Stimulated activated CD4-positive, alpha-beta T cell treated with anti-CD3 and anti-CD28 coated beads, TNF-alpha, amount 100 ng/mL, for 48 hours (primary cell): ENCODE results near the gene EEA1.
"Not testable (repeated sequence)": the region's sequence is repeated elsewhere in the genome, so short reads cannot be mapped to it uniquely, and the experiment has no call there.

Experiments used
- DNase-seq, 3 donors: peaks; one replicate each; pipeline ENCODE4 v3.0.0-alpha.2; 2020; ENCODE audit warnings: low read depth in 3 of 3

The EEA1 gene

DNA sequence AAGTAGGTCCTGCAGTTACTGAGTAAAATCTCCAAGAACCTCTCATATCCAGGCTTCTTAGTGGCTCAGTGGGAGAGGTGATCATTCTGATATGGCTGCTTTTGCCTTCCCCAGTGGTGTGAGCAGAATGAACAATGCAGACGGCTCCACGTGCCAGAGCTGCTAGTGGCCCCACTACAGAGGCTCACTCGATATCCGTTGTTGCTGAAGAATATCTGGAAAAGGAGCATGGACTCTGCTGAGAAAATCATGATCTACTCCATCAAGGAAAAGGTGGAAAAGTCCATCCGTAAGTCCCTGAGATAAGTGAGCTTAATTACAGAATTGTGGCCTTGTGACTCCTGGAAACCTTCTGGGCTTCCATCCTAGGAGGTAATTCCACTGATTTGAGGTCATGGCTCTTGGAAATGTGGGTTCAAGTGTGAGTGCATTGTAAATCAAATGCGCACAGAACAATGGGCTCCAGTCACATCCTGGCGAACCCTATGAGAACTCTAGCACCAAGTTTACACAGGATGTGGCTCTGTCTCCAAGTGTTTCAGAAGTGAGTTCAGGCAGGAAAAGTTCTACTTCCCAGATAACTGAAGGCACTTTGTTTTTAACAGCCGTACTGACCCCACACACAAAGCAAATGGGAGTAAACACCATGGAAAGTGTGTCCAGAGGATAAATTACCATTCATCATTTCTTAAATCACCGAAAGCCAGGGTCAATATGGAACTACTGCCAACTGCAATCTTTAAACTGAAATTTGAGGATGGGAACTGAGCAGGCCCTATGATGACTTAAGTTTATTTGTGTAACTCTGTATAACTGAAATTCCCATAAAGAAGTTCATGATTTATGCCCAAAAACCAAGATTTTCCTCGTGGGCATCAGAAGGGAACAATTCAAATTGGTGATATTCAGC, 174.9 kb downstream of the EEA1 start:
- no peak for DNase-seq

DNA sequence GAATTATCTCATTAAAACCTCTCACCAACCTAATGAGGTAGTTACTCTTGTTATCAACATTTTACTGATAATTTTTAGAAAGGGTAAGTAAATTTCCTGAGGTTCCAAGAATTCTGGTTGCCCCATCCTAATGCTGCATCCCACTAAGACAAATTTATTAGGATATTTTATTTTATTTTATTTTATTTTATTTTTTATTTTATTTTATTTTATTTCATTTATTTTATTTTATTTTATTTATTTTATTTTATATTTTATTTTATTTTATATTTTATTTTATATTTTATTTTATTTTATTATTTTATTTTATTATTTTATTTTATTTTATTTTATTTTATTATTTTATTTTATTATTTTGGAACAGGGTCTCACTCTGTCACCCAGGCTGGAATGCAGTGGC, 179.4 kb downstream of the EEA1 start:
- DNase-seq, result not testable (repeated sequence)

DNA sequence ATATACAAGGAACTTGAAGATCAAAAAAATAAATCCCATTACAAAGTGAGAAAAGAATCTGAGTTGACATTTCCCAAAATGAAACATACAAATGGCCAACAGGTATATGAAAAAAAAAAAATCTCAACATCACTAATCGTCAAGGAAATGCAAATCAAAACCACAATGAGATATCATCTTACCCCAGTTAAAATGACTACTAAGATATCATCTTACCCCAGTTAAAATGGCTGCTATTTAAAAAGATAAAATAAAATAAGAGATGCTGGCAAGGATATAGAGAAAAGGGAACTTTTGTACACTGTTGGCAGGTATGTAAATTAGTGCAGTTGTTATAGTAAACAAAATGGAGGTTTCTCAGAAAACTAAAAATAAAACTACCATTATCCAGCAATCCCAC, 181.9 kb downstream of the EEA1 start:
- DNase-seq, result no peak

DNA sequence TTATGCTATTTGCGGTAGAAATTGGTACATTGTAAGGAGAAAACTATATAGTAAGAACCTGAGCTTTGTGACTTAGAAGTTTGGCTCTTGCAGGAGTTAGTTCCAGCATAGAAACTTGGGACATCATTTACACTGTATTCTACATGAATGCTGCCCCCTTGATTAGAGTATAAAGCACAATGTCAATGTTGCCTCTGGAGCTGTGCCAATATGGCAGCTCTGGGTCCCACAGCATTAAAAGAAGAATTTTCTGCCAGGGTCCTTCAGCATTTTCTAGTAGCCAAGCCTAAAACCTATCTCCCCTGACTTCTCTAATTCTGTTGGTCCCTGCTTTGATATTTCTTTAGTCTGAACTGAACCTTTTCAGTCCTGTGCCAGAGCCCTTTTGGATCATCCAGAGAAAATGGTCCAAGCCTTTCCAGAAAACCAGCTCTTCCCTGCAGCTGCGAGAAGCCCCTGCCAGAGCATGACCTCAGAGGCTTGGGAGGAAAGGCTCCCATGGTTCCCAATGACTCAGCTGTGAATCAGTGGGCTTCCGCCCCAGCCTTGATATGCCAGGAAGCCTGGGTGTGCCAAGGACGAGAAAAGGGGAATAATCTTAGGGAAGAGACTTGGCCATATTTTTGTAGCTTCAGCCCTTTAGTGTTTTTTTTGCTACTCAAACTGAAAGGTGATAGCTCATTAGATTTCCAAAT, 183.1 kb downstream of the EEA1 start:
- no peak for DNase-seq

DNA sequence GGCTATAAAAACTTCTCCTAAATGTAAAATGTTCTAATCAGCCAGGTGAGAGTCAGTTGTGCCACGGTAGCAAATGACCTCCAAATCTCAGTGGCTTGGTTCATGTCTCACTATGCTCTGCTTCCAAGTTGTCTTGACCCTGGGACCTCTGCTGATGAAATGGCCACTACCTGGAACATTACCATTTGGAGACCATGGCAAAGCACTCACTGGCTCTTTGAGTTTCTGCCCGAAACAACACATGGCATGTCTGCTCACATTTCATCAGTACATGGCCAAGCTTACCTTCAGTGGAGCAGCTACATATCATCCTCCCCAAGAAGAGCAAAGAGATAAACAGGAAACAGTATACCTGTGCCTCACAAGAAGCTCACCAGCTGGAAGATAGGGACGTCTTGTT, 186.1 kb downstream of the EEA1 start:
- DNase-seq, result no peak

DNA sequence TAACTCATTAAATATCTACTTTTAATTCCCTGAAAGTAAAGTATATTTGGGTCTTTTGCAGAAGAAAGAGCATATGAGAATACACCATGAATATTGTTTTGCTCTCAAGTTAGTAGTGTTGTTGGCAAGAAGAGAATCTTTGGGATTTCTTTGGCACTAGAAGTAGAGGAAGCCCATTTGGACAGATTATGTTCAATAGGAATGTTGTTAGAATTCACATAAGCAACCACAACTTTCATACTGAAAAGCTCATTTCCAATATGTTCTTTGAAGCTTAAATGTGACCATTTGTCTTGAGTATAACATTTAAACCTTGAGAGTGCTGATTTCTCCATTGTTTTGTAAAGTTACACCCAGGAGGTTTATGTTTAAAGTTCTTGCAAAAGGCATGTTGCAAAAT, 188.7 kb downstream of the EEA1 start:
- no peak for DNase-seq

DNA sequence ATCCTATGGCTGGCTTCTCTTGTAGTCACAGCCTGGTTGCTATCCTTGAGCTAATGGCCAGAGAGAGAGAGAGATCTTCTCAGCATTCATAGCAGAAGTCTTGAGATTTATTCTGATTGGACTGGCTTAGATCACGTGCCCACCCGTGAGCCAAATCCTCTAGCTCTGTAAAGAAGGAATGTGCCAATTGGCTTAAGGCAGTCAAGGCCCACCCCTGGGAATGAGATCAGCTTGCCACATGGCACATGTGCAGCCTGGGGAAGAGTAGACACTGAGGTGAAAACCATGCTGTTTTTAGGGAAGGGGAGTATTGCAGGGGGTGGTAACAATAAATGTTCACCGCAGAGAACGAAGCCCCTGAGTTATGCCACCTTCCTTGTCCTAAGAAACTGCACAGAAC, 190.0 kb downstream of the EEA1 start:
- DNase-seq, result no peak

DNA sequence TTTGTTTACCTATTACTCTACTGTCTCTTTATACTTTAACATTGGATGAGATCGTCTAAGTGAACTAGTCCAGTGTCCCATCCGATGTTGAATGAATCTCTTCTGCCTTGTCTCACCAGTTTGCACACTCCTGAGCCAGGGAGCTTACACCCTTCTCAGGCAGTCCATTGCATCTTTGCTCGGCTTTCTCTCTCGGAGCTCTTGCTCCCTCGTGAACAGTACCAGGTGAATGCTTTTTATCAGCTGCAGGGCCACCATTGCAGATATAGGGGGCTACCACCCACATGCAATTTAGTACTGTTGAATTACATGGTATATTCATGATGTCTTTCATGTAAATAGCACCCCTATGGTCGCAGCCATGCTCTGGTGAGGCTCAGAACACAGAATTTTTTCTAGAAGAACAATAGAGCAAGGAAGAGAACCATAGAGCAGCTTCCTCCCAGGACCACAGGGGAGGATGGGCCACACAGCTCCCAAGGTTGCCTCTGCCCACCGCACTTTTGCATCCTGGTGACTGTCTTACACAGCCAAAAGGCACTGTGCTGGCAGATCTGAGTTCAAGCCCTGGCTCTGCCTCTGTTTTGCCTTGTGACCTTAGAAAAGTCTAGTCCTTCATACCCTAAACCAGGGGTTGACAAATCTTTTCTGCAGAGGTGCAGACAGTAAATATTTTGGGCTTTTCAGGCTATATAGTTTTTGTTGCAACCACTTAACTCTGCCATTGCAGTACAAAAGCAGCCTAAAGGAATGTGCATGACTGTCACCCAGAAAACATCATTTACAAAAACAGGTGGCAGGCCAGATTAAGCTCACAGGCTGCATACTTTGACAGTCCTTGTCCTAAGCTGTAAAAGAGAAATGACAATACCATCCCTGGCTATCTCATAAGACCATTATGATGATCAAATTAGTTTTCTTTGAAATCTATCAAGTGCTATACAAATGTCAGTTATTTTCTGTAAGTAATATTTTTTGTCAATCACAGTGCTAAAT, 190.9 kb downstream of the EEA1 start:
- no peak for DNase-seq

DNA sequence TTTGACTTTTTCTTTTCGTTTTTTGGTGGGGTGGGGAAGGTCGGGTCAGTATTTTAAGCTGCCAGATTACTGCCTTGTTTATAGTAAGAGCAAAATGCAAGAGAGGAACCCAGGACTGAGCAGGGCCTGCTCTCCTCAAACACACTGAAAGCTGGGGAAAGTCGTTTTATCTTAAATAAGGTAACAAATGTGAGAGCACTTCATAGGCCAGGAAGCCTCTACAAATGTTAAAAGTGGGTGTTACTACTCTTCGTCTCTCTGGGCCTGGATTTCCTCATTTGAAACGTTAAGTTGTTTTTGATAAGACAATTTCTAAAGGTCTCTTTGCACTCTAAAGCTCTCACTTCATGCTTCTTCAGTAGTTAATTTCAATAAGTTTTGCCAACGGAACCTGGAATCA, 192.5 kb downstream of the EEA1 start:
- no peak for DNase-seq

DNA sequence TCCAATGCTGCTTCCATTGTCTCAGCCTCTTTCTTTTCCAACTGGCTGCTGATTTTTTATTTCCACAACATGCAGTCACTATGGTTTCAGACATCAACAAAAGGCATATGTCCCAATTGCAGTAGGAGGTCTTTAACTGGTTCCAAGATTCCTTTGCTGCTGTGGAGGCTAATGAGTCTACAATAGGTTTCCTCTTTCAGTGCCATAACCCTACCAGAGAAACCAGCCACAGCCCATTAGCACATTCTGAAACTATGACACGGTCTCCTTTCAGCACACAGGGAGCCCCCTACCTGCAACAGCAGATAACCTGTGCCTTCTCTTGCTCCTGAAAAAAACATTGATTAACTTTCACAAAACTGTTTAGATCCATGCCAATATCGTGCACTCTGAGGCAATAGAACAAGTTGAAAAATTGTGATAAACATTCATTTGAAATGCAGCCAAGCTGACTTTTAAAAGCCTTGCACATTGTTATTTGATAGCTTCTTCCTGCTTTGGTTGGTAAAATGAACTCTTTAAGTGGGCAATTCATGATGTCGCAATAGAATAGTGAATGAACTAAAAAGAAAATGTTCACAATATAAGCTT, 193.9 kb downstream of the EEA1 start:
- DNase-seq, result no peak

DNA sequence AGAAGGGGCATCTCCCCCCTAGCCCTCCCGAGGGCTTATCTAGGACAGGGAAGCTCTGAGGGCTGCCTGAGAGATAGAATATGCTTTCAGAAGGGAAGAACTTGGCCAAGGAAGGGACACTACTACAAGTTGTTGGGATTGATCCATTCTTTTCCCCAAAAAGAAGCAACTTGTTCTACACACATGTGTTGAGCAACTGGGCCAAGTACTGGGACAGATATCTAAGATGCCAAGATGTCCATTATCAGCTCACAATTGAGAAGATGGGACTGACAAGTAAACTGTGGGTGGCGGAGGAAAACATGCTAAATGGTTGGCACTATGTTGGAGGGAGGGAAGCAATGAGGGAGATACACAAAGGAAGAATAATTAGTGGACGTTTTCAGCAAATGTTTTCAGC, 195.4 kb downstream of the EEA1 start:
- DNase-seq, result no peak

DNA sequence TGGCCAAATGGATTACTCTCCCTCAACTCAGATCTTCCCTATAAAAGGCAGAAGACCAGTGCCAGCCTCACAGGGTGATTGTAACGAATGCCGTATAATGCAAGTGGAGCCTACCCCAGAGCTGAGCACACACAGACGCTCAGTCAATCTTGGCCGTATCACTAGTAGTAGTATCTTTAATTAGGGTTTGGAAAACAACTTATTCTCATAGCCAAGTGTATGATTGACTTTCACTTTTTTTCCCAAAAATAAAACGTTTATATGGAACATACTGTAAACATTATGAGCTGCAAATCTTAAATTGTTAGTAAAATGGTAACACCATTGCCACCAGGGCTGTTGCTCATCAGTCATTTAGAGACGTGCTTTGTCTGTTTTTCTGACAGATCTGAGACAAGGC, 195.9 kb downstream of the EEA1 start:
- DNase-seq, result no peak

DNA sequence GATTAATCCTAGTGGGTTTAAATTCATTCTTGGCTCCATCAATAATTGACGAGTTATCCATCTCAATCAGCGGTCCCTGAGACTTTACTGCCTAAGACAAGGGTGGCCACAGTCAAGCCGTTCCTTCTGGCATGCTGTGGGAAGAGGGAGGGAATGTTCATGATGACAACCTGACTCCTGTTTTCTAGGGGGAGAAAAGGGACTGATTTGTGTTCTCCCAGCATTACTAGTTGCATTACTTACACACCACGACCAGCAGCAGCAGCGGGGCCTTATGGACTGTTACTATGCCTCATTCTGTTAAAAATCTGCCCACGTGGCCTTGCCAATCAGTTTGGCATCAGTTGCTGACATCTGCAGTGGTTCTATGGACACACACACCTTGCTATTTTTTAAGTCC, 196.4 kb downstream of the EEA1 start:
- no peak for DNase-seq

DNA sequence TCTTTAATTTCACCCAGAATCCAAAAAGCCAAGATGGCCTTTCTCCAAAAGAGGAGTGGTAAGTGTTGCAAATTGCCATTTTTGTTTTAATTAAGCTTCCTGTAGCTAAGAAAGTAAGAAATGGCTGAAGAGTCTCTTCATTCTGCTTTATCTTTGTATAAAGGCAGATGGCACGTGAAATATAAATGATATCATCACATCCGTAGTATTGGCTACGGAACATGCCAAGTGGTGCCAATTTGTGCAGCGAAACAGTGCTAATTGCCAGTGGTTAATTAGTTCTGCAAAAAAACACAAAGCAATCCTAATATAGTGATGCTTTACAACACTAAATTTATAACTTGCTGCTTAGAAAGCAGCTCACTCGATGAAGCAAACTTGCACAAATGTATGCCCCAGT, 196.9 kb downstream of the EEA1 start:
- DNase-seq, result no peak

DNA sequence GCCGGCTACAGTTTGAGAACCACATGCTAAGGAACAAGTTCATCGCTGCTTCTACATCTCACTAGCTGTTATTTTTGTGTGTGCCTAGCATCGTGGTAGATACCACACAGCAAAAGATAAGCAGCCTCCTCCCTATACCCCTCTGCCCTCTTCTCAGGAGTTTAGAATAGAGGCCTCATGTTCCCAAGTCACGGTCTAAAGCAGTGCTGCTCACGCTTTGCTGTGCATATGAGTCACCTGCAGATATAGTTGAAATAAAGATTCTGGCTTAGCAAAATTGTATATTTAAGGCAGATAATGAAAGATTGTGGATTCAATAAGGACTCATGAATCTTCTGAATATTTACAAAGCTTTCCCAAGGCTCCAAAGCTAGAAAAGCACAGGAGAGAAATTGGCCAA, 198.3 kb downstream of the EEA1 start:
- DNase-seq, result no peak

DNA sequence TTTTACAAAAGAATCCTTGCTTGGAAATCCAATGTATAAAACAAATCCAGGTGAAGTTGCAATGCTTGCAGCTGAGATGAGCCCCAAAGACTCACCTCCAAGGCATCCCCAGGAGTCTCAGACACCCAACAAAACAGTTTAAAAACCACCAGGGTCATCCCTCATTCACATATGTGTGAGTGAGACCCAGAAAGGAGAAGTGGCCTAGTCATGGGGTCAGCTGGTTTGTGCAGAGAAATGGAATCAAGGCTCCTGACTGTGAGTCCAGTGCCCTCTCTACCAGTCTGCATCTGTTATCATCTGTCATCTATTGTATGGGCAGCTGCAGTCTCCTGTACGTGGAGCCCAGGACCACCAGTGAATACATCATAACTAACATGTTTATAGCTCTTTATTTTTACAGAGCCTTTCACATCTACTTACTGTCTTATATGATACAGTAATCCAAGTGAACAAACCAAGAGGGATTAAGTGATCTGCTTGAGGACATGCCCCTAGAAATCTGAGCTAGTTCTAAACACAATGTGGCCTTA, 199.3 kb downstream of the EEA1 start:
- DNase-seq, result no peak

DNA sequence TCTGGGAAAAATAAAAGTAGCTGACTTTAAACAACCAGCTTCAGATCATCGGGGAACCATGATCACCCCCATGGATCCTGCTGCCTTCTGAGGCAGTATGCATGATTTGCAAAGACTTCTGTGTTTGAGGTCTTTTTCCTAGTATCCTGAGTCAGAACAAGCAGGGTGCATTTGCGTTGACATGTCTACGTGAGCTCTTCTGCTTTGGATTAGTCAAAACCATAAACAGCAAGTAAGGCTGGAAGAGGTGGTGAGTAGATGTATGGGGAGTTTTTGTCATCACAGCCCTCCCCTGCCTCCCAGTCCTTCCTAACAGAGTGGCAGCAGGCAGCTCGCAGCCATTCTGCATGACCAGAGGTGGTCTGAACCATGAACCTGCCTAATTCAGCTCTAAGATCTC, 202.2 kb downstream of the EEA1 start:
- DNase-seq, result no peak

DNA sequence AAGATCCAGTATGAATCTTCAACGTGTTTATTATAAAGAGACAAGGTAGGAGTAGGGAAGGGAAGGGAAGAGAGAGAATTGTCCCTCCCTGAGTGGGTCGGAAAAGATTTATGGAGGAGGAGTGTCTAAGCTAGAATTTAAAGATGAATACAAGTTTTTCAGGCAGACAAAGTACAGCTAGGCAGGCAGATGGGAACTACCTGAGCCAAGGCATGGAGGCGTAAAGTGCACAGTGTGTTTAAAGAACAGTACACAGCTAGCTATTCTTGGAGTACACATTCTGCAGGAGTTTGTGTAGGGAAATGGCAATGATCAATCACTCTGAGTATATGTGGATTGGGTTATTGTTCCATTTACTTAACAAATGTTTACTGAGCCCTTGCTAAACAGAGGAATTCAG, 206.2 kb downstream of the EEA1 start:
- DNase-seq, result no peak

DNA sequence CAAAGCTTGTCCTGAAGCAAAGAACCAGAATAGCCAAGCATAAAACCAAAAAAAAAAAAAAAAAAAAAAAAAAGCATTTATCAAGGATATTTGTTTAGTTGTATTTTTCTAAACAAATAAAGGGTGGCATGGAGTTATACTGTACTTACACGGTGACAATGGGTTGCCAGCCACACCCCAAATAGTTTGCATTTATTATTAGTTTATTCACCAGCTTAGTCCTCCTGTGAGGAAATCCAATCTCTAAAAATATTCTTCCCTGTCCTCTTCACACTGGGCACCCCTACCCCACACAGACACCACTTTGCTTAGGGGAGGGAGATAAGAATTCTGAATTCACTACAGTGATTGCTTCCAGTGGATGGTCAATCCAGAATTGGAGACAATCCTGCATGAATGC, 207.4 kb downstream of the EEA1 start:
- no peak for DNase-seq

DNA sequence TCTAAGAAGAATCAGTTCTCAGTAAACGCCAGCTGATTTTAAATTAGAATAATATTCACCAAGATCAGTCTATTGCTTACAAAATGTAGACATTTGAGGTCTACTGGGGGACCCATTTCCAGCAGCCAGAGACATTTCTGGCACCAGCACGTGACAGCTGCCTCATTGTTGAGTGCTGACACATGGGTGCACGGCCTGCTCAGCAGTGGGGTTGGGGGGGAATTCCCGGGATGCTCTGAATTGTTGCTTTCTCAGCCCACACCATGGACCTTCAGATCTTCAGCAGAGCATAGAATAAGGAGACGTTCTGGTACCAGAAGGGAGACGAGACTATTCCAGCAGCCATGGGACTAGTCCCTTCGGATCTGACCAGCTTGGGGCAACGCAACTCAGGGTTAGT, 208.0 kb downstream of the EEA1 start:
- DNase-seq, result no peak
